ENCODE results near the gene AMT.

AMT gene

GRCh38 chr3:49387721-49388120 lies 34.6 kb downstream of the AMT start:
- no peak for DNase-seq

GRCh38 chr3:49386056-49386756 lies 36.1 kb downstream of the AMT start:
- no peak for DNase-seq

GRCh38 chr3:49385617-49386016 lies 36.7 kb downstream of the AMT start:
- DNase-seq = no peak

GRCh38 chr3:49383387-49383786 lies 38.9 kb downstream of the AMT start:
- DNase-seq = no peak

- no peak for DNase-seq
Observed at GRCh38 chr3:49378249-49378895, 43.9 kb downstream of the AMT start.

GRCh38 chr3:49377483-49377882 lies 44.8 kb downstream of the AMT start:
- no peak for DNase-seq

GRCh38 chr3:49371946-49372345 lies 50.3 kb downstream of the AMT start:
- DNase-seq = no peak

- no peak for DNase-seq
Observed at GRCh38 chr3:49370585-49371290, 51.5 kb downstream of the AMT start.

All from COR-L47 (cell line).